ENCODE results near the gene GABRA4.

GRCh38 chr4:46956451-46956850 lies 36.9 kb downstream of the GABRA4 start:
- TF ChIP-seq CTCF (IDR thresholded peaks at IDR 0.05) (no peak), EZH2 (IDR thresholded peaks at IDR 0.05; ENCODE audit: borderline replicate concordance, insufficient read depth, low read depth, low read length, poor library complexity, severe bottlenecking) (no peak)
